GM12878 (cell line): ENCODE measurements around the gene TBCD.

ENCODE experiments used
- BRCA1 ChIP-seq: IDR thresholded peaks from 2 replicates; pipeline ENCODE4 v1.6.1; 2011; ENCODE audit warnings: low read depth, low read length, improper control_type of control experiment
- EGR1 ChIP-seq, 2 experiments: IDR thresholded peaks; 1 replicate in 1 of 2; 2 replicates in 1 of 2; pipeline ENCODE4 v1.6.1; 2011 to 2012; ENCODE audit warnings: low read depth in 2 of 2, low read length in 2 of 2, borderline replicate concordance in 1 of 2, mild to moderate bottlenecking in 1 of 2, moderate library complexity in 1 of 2
- MEF2B ChIP-seq: fragments of 450-650 bp; IDR thresholded peaks from 2 replicates; pipeline ENCODE4 v1.6.1; 2018; ENCODE audit warnings: mild to moderate bottlenecking, moderate library complexity; ENCODE audit not compliant: partially characterized antibody, poor library complexity, severe bottlenecking
- PAX5 ChIP-seq: IDR thresholded peaks from 2 replicates; pipeline ENCODE4 v1.6.1; 2011; ENCODE audit warnings: low read depth, low read length, borderline replicate concordance
- POLR2A ChIP-seq: IDR thresholded peaks from 2 replicates; pipeline ENCODE4 v1.6.1; 2011; ENCODE audit warnings: low read depth, mild to moderate bottlenecking, low read length
- RELA ChIP-seq: fragments of 450-650 bp; IDR thresholded peaks from 2 replicates; pipeline ENCODE4 v1.8.0; 2014; ENCODE audit warnings: borderline replicate concordance; ENCODE audit not compliant: partially characterized antibody
- TCF7 ChIP-seq: IDR thresholded peaks from 2 replicates; pipeline ENCODE4 v1.6.1; 2014; ENCODE audit warnings: antibody characterized with exemption, borderline replicate concordance
- TF ChIP-seq, protein P1 (sequence below), 3 experiments: IDR thresholded peaks in 2 of 3; conservative IDR thresholded peaks in 1 of 3; 2 replicates each; pipeline ENCODE4 v1.5.1; 2011; ENCODE audit warnings: low read depth in 3 of 3, low read length in 3 of 3, mild to moderate bottlenecking in 3 of 3, control low read depth in 2 of 3, moderate library complexity in 2 of 3, inconsistent platforms in 1 of 3, mixed read lengths in 1 of 3; ENCODE audit not compliant: control insufficient read depth in 2 of 3, insufficient read depth in 1 of 3; ENCODE audit errors: extremely low read depth in 1 of 3

DNA sequence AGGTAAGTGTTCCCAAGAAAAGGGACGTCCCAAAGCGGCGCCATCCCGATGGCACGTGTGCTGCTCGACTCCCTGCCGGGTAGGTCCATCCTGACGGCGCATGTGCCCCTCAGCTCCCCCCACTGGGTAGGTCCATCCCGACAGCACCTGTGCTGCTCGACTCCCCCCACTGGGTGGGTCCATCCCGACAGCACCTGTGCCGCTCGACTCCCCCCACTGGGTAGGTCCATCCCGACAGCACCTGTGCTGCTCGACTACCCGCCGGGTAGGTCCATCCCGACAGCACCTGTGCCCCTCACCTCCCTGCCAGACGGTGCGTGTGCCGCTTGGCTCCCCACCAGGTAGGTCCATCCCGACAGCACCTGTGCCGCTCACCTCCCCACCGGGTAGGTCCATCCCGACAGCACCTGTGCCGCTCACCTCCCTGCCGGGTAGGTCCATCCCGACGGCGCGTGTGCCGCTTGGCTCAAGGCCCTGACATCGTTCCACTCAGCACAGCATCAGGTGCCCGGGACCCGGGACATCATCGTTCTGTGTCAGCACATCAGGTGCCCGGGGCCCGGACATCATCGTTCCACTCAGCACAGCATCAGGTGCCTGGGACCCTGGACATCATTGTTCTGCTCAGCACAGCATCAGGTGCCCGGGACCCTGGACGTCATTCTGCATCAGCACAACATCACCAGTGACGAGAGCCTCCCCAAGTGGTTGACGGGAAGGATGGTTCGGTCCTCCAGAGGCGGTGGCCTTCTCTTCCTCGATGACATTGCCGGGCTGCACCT, 22.2 kb upstream of the TBCD start:
- no peak for TF ChIP-seq EGR1 (IDR thresholded peaks at IDR 0.05; ENCODE audit: borderline replicate concordance in 1 of 2, low read depth in 2 of 2, low read length in 2 of 2)
- TF ChIP-seq PAX5 = no peak
- no peak for TF ChIP-seq TCF7
- TF ChIP-seq, protein P1, sequence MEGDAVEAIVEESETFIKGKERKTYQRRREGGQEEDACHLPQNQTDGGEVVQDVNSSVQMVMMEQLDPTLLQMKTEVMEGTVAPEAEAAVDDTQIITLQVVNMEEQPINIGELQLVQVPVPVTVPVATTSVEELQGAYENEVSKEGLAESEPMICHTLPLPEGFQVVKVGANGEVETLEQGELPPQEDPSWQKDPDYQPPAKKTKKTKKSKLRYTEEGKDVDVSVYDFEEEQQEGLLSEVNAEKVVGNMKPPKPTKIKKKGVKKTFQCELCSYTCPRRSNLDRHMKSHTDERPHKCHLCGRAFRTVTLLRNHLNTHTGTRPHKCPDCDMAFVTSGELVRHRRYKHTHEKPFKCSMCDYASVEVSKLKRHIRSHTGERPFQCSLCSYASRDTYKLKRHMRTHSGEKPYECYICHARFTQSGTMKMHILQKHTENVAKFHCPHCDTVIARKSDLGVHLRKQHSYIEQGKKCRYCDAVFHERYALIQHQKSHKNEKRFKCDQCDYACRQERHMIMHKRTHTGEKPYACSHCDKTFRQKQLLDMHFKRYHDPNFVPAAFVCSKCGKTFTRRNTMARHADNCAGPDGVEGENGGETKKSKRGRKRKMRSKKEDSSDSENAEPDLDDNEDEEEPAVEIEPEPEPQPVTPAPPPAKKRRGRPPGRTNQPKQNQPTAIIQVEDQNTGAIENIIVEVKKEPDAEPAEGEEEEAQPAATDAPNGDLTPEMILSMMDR (IDR thresholded peaks at IDR 0.05 in 2 of 3, conservative IDR thresholded peaks at IDR 0.05 in 1 of 3; ENCODE audit: control insufficient read depth in 2 of 3, extremely low read depth in 1 of 3, insufficient read depth in 1 of 3, low read depth in 3 of 3, low read length in 3 of 3) = no peak
- TF ChIP-seq BRCA1 = no peak
- TF ChIP-seq RELA = no peak
- TF ChIP-seq MEF2B = no peak
- TF ChIP-seq POLR2A = peak; percentile 42
